GM18520 (cell line): ENCODE measurements around the gene PRKG1.
"Not testable (repeated sequence)": the region's sequence is repeated elsewhere in the genome, so short reads cannot be mapped to it uniquely, and the experiment has no call there.

Source experiments
- ATAC-seq: cut with Tn5 transposase; IDR thresholded peaks from one replicate; pipeline ENCODE4 v1.9.1; 2021; ENCODE audit not compliant: unreplicated experiment

Gene PRKG1

DNA sequence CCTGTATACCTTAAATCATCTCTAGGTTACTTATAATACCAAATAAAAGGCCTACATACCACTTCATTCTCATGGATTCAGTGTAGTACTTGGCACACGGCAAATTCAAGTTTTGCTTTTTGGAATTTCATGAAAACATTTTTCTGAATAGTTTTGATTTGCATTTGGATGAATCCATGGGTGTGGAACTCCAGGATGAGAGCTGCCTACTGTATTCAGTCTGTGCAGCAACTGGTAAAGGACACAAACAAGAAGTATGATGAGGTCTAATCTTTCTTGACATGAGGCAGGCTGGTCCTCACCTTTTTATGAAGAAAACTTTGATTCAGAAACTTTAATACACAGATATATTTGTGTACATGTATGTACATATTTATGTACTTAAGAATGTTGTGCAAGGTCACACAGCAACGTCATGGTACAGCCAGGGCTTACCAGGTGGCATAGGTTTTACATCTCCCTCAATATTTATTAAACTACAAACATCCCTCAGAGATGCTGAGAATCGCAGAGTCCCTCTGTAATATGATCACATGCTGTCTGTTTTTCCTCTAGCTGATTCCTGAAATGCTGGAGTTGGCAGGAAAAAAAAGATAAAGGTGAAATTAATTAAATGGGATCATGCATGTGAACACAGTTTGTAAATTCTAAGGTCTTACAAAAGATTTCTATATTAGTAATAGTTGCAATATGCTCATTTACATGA, 239.6 kb downstream of the PRKG1 start:
- ATAC-seq: no peak

DNA sequence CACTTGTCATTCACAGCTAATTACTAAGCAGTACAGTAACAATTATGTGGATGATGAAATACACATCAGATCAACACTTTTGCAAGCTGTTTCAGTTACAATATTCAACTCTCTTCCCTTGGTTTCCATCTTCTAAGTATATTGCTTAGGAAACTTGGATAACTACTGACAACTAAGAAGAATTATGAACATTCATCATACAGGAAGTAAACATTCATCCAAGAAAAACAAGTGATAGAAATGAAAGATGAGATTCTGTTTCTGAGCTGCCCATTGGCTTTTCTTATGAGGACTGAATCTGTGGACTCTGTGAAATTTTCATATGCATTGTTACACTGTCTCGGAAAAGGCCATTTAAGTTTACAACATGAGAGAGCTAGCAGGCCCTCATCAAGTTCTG, 240.2 kb downstream of the PRKG1 start:
- ATAC-seq: no peak

DNA sequence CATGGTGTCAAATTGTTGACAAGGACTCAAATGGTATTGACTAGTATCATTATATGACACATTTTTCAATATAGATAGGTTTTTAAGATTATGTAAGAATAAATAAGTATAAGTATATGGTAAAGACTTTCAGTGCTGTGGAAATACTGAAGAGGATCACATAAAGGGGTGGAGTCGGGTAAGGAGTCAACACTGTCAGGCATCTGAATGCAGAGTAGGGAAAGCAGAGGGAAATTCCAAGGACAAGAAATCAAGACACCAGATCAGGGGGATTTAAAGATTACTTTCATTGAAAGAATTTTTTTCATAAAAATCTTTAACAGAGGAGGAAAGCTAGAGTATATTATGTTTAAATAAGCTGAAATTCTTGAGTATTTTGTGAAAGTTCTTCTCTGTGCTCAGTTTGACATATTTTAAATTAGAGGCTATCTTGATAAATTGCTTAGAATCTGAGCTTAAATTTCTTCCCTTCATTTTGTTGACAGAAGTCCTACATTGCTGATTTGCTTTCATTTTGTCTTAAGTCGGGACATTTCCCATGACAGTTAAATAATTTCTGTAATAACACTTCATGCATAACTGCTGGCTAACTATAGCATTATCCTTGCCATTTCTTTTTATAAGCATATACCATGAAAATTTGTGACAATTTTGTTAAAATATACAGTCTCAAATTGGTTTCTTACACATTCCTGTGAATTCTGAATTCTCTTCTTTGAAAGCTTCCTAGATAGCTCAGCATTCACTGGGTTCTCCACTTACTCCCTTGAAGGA, 244.3 kb downstream of the PRKG1 start:
- ATAC-seq: no peak

DNA sequence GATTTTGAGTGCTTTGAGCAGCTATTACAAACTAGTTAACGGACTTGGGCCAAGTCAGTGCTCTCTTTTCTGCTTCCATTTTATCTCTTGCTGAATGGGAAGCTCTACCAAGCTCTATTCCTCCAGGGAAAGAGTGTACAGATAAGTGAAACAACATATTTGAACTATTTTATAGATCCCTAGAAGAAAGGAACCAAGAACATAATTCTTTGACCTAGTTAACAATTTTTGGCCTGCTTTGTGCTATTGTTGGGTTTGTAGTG, 244.8 kb downstream of the PRKG1 start:
- no peak for ATAC-seq

DNA sequence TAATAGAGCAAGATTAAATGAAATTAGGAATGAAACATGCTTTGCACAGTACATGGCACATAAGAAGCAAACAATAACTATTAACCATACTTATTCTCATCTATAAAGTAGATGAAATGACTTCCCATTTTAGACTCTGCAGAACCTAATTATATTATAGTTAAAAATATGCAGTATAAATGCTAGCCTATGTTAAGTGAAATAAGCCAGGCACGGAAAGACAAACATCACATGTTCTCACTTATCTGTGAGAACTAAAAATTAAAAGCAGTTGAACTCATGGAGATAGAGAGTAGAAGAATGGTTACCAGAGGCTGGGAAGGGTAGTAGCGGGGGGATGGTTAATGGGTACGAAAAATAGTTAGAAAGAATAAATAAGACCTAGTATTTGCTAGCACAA, 247.0 kb downstream of the PRKG1 start:
- ATAC-seq: no peak

DNA sequence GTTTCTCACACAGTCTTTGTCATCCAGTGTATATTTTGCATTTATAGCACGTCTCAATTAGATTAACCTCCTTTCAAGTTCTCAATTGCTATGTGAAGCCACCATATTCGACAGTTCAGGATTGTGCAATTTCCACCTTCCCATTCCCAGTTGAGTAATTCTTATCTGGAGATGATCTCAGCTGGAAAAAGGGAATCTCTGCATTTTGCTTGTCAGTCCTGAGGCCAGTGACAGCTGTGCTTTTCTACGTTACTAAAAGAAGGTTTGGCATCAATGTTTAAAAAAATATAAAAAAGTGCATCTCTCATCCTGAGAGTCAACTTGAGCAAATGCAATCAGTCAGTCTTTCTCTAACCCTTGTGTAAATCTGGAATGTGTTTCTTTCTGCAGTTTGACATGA, 247.7 kb downstream of the PRKG1 start:
- no peak for ATAC-seq

DNA sequence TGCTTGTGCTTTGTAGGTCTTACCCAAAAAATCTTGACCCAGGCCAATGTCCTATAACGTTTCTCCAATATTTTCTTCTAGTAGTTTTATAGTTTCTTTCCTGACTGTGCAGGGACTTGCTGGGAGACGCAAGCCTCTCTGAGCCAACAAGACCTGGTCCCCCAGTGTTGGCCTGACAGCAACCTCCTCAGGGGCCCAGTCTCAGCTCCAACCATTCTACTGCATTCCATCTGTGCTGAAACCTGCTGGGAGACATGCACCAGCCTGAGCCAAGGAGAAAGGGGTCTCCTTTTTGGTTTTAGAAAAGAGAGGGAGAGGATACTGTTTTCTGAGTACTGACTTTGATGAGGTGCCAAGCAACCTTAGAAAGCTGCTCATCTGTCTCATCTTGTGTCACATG, 251.4 kb downstream of the PRKG1 start:
- no peak for ATAC-seq

DNA sequence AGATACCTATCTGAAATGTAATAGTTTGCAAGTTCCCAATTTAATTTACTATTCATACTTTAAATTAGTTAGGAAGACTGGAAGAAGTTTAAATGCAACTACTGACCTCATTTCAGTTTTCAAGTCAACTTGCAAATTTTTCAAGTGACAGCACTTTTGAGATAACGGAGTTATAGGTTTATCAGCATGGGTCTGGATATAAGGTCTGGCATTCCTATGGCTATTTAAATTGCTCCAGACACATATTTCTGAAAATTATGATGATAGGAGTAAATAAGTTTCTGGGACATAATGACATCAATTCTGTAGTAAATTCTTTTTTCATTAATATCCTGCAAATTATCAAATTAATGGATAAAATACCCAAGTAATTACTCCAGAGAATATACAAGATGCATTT, 251.9 kb downstream of the PRKG1 start:
- no peak for ATAC-seq

DNA sequence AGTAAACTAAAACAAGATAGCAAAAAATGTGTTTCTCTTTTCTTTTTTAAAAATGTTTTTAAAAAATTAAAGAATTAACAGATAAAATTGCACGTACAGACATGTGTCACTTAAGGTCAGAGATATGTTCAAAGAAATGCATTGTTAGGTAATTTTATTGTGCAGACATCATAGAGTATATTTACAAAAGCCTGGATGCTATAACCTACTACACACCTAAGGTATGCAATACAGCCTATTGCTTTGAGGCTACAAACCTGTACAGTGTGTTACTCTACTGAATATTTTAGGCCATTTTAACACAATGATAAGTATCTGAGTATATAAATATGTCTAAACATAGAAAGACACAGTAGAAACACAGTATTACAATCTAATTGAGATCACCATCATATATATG, 253.1 kb downstream of the PRKG1 start:
- no peak for ATAC-seq

DNA sequence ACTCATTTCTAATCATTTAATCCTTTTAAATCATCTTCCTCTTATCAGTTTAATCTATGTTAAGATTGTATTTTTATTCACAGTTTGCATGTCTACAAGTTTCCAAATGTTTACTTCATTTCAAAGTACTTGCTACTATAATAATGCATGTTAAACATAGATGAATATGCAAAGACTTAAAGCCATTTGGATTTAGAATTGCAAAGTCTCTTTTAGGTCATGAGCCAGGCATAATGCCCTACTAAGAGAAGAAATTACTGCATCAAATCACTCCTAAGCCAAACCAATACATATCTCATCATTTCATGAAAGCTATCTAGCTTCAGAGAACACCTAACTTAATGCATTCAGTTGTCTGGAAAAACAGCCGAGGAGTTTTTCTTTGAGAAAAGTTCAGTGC, 266.1 kb downstream of the PRKG1 start:
- ATAC-seq: no peak

DNA sequence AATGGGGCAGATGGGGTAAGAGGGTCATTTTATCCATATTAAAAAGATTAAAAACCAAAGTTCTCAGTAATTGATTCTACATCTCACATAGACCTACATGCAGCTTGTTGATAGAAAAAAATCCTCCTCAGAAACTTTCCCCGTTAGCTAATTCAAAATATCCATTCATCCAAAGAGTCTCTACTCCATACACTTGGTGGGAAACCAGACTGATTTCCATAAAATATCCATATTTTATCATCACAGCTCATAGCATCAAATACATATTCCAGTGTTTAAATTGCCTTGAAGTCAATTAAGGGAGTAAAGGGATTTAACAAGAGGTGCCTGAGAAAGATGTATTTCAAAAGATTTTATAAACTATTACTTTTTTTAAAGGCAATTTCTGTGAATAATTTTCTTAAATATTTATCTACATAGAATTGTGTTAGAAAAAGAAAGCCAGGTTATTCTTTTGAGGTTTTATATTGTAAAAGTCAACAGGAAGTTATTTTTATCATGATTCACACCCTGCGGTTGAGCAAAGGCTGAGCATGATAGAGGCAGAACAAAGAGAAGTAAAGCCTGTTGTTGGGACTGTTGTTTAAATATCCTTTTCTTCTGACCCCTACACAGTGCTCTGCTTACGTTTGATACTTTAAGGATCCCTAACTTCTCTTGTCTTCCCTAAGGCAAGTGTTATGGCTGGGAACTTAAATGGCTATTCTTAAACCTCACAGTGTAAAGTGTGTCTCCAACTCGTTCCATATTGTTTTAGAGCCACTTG, 266.7 kb downstream of the PRKG1 start:
- ATAC-seq: no peak

DNA sequence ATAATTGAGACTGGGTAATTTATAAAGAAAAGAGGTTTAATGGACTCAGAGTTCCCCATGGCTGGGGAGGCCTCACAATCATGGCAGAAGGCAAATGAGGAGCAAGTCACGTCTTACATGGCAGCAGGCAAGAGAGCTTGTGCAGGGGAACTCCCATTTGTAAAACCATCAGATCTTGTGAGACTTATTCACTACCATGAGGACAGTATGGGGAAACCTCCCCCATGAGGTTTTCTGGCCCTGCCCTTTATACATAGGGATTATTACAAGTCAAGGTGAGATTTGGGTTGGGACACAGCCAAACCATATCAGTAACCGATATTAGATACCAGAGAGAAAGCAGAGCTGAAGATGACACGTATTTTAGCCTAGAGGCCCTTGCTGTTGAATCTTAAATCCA, 267.5 kb downstream of the PRKG1 start:
- ATAC-seq: not testable (repeated sequence)

DNA sequence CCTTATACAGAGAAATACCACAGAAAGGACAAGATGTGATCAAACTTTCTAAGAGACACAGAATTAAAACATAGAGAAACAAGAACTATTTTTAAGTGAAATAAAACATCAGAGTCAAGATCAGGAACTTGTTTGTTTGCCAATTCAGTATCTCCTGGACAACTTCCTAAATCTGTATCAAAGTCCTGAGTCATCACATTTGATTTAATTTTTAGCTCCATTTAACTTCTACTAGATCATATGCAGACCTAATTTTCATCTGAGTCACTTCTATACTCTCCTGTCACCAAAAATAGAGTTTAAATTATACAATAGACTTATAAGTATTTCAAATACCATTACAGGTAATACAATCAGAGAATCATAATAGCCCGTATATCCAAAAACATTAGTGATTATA, 268.1 kb downstream of the PRKG1 start:
- ATAC-seq: no peak

DNA sequence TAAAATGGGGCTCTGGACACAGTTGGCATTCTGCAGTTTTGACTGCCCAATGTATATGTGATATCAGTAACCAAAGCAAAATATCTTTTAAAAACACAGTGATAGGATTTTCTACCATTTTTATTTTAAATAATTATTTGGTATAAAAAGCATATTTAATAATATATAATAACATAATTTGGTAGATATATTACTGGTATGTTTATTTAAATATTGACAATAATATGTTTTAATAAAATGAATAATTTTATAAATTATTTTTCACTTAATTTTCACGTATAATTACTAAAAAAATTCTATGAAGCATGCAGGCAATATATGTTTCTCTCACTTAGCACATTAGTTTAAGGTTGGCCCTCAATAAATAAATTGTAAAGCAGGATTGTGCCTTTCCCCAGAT, 269.1 kb downstream of the PRKG1 start:
- ATAC-seq: no peak

DNA sequence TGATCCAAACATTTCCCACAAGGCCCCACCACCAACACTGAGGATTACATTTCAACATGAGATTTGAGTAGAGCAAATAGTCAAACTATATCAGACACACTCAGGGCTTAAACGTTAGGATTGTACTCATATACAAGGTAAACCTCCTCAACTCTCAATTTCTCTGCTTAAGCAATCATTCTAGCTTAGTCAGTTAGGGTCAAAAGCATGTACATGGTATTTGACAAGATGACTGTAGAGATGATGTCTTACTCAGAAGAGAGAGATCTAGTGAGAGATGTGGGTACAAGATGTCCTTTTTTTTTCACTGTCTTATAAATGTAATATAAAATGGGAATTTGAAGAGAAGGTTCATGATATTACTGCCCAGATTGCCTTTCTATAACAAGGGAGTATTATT, 270.1 kb downstream of the PRKG1 start:
- no peak for ATAC-seq

DNA sequence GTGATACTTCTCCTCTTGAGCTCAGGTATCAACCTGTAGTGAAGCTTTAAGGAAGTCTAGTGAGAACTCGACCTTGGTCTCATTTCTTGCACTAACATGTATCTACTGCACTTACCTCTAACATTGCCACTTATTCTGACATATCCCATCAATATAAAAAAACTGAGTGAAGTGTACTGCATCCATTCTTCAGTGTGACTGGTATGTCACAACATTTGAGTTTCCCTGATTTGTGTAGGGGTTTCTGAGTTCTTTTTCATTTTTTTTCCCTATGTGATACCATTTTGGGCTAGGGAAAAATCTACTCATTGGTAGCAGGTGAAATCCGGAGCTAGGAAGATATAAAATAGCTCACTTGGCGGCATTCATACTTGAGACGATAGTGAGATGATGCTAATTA, 274.3 kb downstream of the PRKG1 start:
- no peak for ATAC-seq

DNA sequence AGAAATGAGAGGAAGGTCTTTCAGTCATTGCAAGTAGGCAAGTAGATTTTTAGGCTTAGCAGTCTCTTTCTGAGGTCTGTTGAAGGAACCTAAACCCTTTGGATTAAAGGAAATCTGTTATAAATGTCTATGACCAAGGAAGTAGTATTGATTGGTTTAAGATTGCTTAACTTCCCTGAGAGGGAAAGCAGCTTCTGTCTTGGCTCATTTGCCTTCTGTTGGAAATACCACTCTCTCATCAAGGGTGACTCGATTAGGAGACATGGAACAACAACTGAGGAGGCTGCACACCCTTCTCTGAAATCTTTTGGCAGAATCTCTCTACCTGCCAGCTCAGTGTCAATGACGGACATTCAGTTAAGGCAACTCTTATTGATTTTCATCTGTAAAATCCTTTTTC, 282.9 kb downstream of the PRKG1 start:
- no peak for ATAC-seq

DNA sequence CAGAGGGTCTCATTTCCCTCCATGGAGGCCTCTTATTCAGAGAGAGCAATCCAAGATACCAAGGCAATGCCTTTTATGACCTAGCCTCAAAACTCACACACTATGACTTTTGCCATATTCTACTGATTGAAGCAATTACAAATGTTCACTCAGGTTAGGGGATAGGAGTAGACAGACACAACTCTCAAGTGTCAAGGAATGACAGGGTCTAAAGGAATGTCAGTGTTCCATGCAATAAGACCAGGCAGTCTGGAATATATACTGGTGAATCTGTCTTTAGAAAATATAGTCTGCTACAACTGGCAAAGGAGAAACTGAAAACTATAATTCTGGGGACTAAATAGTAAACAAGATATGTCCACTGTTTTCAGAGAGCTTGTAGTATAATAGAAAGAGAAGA, 283.9 kb downstream of the PRKG1 start:
- ATAC-seq: no peak

DNA sequence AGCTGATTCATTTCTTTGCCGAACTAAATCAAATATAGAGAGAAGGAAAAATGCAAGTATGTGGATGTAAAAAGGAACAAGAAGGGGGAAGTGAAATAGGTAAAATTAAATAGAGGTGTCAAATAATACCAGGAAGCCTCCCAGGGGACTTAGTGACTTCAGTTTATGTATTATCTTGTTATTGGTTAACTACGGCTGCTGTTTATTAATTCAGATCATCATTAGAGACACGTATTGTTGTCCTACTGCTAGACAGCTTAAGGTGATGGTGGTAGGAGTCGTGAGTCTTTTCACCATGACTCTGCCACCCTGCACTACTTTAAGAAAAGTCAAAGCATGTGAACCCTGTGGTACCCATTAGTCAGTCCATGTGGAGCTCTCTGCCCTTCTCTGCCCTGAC, 289.1 kb downstream of the PRKG1 start:
- ATAC-seq: no peak

DNA sequence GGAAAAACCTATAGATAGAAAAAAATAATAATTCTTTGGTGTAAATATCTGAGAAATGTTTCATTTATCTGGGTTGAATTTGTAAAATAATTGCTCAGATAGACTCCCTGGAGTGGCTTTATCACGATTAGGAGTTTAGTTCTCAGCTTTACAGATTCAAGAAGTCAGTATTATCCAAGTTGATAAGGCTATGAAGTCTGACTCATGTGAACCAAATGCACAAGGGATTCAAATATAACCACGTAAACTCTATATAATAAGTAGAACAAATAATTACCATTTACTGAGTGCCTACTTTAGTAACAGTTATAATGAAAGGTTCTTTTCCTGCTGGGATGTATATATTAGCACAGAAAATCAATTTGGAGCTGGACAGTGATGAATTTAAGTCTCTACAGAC, 290.4 kb downstream of the PRKG1 start:
- no peak for ATAC-seq

DNA sequence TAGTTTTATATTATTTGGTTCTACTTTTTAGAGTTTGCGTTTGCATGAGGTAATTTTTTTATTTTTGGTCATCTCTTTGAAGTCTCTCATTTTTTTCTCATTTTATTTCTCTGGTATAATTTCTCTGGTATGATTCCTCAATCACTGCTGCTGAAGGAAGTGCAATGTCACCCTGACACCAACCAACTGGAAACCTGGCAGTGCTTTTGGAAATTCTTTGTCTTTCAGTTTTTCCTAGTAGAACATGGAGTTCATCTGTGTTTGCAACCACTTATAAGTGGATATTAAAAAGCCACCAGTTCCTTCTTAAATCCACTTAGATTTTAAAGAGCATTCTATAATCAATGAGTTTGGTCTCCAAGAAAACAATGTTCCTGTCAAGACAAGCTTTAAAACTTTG, 291.8 kb downstream of the PRKG1 start:
- ATAC-seq: no peak

DNA sequence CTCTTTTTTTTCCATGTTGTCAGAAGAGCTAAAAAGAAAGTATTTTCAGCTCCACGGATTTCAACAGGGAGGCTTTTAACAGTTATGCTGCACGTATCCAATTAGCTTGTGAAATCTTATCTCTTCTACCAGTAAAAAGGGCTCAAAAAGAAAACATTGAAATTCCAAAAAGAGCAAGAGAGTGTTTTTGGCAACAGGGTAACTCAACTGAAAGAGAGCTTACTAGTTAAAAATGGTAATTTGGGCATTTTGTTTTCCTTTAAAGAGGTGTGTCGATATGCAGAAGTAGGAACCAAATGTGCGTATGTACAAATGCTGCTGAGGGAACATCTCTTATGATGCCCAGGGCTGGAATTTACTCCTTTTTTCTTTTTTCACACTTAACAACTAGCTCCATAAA, 292.8 kb downstream of the PRKG1 start:
- ATAC-seq: no peak
